VCaP (cell line): Measurements from ENCODE around the gene TUBB.

Experiments
- H3K27ac ChIP-seq: fragments of 450-650 bp; 2 replicates; pipeline ENCODE4 v1.5.1; 2017
- TF ChIP-seq, protein P1 (sequence below): fragments of 450-650 bp; conservative IDR thresholded peaks from 2 replicates; pipeline ENCODE4 v1.5.1; 2017; ENCODE audit warnings: mild to moderate bottlenecking, moderate library complexity

The TUBB gene

GRCh38 chr6:30707281-30707850, 12.8 kb upstream of the TUBB start:
- TF ChIP-seq, protein P1, sequence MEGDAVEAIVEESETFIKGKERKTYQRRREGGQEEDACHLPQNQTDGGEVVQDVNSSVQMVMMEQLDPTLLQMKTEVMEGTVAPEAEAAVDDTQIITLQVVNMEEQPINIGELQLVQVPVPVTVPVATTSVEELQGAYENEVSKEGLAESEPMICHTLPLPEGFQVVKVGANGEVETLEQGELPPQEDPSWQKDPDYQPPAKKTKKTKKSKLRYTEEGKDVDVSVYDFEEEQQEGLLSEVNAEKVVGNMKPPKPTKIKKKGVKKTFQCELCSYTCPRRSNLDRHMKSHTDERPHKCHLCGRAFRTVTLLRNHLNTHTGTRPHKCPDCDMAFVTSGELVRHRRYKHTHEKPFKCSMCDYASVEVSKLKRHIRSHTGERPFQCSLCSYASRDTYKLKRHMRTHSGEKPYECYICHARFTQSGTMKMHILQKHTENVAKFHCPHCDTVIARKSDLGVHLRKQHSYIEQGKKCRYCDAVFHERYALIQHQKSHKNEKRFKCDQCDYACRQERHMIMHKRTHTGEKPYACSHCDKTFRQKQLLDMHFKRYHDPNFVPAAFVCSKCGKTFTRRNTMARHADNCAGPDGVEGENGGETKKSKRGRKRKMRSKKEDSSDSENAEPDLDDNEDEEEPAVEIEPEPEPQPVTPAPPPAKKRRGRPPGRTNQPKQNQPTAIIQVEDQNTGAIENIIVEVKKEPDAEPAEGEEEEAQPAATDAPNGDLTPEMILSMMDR = no peak
- peak overlapping the region; percentile 16; the same call in 1 of the 2 replicates for H3K27ac ChIP-seq

DNA sequence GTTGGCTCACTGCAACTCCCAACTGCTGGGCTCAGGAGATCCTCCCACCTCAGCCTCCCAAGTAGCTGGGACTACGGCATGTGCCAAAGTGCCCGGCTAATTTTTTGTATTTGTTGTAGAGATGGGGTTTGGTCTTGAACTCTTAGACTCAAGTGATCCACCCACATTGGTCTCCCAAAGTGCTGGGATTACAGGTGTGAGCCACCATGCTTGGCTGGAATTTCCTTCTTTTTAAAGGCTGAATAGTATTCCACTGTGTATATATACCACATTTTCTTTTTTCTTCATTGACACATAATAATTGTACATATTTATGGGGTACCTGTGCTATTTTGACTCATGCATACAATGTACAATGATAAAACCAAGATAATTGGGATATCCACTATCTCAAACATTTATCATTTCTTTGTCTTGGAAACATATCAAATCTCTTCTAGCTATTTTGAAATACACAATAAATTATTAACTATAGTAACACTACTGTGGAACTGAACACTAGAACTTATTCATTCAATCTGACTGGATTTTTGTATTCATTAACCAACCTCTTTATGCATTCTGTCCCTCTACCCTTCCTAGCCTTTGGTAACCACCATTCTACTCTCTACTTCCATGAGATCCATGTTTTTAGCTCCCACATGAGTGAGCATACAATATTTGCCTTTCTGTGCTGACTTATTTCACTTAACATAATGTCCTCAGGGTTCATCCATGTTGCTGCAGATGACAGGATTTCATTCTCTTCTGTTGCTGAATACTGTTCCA, 10.9 kb upstream of the TUBB start:
- H3K27ac ChIP-seq = no peak overlapping the region
- TF ChIP-seq, protein P1 = no peak

- TF ChIP-seq, protein P1 = no peak
- no peak overlapping the region for H3K27ac ChIP-seq
These were observed 8.3 kb upstream of the TUBB start for GRCh38 chr6:30711758-30712380.

GRCh38 chr6:30712441-30712945, 7.7 kb upstream of the TUBB start:
- TF ChIP-seq, protein P1 = no peak
- H3K27ac ChIP-seq = no peak overlapping the region

GRCh38 chr6:30714263-30714662, 5.9 kb upstream of the TUBB start:
- H3K27ac ChIP-seq = no peak overlapping the region
- TF ChIP-seq, protein P1 = no peak

GRCh38 chr6:30716879-30717128, 3.3 kb upstream of the TUBB start:
- peak overlapping the region; percentile 89 for H3K27ac ChIP-seq
- TF ChIP-seq, protein P1 = no peak

- TF ChIP-seq, protein P1 = no peak; the same call in 1 of the 2 replicates
- H3K27ac ChIP-seq = peak within 1 kb of the TSS; percentile 89
These were observed 2.9 kb upstream of the TUBB start, which contains the start of gene MDC1 for GRCh38 chr6:30717129-30717844. MDC1 (minus strand) TSS chr6:30717281; CDS start chr6:30715175, 2,106 bp downstream.

DNA sequence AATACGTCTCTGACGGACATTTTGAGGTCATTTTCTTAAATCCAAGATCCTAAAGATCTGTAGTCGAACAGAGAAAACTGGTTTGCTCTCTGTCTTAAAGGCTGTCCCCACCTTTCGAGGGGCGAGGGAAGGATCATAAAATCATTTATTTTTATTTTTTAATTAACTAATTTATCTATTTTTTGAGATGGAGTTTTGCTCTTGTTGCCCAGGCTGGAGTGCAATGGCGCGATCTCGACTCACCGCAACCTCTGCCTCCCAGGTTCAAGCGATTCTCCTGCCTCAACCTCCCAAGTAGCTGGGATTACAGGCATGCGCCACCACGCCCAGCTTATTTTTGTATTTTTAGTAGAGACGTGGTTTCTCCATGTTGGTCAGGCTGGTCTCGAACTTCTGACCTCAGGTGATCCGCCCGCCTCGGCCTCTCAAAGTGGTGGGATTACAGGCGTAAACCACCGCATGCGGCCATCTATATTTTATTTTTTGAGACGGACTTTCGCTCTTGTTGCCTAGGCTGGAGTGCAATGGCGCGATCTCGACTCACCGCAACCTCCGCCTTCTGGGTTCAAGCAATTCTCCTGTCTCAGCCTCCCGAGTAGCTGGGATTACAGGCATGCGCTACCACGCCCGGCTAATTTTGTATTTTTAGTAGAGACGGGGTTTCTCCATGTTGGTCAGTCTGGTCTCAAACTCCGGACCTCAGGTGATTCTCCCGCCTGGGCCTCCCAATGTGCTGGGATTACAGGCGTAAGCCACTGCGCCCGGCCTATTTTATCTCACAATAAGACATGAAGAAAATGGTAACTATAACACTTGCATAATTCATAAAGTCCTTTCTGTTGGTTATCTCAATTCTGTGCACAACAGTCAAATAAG, 2.1 kb upstream of the TUBB start:
- H3K27ac ChIP-seq = peak overlapping the region; percentile 89
